H1 (cell line): ENCODE results near the gene PDX1. TPM values are rescaled to one million over a fixed set of nuclear protein-coding genes. Genes with fewer than 3 reads are reported as not detected.

Source experiments
- TEAD4 ChIP-seq: IDR thresholded peaks from 2 replicates; pipeline ENCODE4 v1.6.1; 2012; ENCODE audit warnings: low read depth, low read length, inconsistent platforms, mixed read lengths
- ZNF274 ChIP-seq: IDR thresholded peaks from 2 replicates; pipeline ENCODE4 v1.7.0; 2012; ENCODE audit warnings: low read length, borderline replicate concordance; ENCODE audit errors: extremely low read depth
- polyA plus RNA-seq, 7 experiments: library from polyadenylated mRNA; depleted of rRNA in 3 of 7; stranded (reverse) in 5 of 7; unstranded in 2 of 7; fragments of >200 nt in 5 of 7; fragments of 200-250 nt in 2 of 7; gene quantifications; 1 replicate in 5 of 7; 2 replicates in 1 of 7; 4 replicates in 1 of 7; pipeline versions ENCODE4 v1.2.1 to v1.2.3, GENCODE V29; 2011 to 2013; ENCODE audit warnings: missing spikeins in 2 of 7, mixed read lengths in 2 of 7
- total RNA-seq: library from RNA; stranded (reverse); fragmentation: NEBNext Ultra II Directional; extraction: Animal tissue kit (Norgen Biotek cat#: 25700); gene quantifications from 2 replicates; pipeline ENCODE4 v1.2.1, GENCODE V29; 2021
- TF ChIP-seq, protein P1 (sequence below): fragments of 300-600 bp; sonication (generic); IDR thresholded peaks from 2 replicates; pipeline ENCODE4 v1.7.1; 2012; ENCODE audit warnings: low read length, moderate library complexity, mild to moderate bottlenecking, inconsistent platforms; ENCODE audit not compliant: insufficient replicate concordance
- TF ChIP-seq, protein P2 (sequence below): IDR thresholded peaks from 2 replicates; pipeline ENCODE4 v1.6.1; 2012; ENCODE audit warnings: low read length, inconsistent platforms

The PDX1 gene
- total and polyA plus RNA-seq, 2 of the 8 experiments (the other 6 are each of a cell fraction or from before 2014, with no cell fraction given), result not detected

GRCh38 chr13:27933118-27933517, 13.3 kb downstream of the PDX1 start (continued):
- TF ChIP-seq TEAD4 (no peak), ZNF274 (no peak)
- TF ChIP-seq, protein P1, sequence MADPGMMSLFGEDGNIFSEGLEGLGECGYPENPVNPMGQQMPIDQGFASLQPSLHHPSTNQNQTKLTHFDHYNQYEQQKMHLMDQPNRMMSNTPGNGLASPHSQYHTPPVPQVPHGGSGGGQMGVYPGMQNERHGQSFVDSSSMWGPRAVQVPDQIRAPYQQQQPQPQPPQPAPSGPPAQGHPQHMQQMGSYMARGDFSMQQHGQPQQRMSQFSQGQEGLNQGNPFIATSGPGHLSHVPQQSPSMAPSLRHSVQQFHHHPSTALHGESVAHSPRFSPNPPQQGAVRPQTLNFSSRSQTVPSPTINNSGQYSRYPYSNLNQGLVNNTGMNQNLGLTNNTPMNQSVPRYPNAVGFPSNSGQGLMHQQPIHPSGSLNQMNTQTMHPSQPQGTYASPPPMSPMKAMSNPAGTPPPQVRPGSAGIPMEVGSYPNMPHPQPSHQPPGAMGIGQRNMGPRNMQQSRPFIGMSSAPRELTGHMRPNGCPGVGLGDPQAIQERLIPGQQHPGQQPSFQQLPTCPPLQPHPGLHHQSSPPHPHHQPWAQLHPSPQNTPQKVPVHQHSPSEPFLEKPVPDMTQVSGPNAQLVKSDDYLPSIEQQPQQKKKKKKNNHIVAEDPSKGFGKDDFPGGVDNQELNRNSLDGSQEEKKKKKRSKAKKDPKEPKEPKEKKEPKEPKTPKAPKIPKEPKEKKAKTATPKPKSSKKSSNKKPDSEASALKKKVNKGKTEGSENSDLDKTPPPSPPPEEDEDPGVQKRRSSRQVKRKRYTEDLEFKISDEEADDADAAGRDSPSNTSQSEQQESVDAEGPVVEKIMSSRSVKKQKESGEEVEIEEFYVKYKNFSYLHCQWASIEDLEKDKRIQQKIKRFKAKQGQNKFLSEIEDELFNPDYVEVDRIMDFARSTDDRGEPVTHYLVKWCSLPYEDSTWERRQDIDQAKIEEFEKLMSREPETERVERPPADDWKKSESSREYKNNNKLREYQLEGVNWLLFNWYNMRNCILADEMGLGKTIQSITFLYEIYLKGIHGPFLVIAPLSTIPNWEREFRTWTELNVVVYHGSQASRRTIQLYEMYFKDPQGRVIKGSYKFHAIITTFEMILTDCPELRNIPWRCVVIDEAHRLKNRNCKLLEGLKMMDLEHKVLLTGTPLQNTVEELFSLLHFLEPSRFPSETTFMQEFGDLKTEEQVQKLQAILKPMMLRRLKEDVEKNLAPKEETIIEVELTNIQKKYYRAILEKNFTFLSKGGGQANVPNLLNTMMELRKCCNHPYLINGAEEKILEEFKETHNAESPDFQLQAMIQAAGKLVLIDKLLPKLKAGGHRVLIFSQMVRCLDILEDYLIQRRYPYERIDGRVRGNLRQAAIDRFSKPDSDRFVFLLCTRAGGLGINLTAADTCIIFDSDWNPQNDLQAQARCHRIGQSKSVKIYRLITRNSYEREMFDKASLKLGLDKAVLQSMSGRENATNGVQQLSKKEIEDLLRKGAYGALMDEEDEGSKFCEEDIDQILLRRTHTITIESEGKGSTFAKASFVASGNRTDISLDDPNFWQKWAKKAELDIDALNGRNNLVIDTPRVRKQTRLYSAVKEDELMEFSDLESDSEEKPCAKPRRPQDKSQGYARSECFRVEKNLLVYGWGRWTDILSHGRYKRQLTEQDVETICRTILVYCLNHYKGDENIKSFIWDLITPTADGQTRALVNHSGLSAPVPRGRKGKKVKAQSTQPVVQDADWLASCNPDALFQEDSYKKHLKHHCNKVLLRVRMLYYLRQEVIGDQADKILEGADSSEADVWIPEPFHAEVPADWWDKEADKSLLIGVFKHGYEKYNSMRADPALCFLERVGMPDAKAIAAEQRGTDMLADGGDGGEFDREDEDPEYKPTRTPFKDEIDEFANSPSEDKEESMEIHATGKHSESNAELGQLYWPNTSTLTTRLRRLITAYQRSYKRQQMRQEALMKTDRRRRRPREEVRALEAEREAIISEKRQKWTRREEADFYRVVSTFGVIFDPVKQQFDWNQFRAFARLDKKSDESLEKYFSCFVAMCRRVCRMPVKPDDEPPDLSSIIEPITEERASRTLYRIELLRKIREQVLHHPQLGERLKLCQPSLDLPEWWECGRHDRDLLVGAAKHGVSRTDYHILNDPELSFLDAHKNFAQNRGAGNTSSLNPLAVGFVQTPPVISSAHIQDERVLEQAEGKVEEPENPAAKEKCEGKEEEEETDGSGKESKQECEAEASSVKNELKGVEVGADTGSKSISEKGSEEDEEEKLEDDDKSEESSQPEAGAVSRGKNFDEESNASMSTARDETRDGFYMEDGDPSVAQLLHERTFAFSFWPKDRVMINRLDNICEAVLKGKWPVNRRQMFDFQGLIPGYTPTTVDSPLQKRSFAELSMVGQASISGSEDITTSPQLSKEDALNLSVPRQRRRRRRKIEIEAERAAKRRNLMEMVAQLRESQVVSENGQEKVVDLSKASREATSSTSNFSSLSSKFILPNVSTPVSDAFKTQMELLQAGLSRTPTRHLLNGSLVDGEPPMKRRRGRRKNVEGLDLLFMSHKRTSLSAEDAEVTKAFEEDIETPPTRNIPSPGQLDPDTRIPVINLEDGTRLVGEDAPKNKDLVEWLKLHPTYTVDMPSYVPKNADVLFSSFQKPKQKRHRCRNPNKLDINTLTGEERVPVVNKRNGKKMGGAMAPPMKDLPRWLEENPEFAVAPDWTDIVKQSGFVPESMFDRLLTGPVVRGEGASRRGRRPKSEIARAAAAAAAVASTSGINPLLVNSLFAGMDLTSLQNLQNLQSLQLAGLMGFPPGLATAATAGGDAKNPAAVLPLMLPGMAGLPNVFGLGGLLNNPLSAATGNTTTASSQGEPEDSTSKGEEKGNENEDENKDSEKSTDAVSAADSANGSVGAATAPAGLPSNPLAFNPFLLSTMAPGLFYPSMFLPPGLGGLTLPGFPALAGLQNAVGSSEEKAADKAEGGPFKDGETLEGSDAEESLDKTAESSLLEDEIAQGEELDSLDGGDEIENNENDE, result no peak
- TF ChIP-seq, protein P2, sequence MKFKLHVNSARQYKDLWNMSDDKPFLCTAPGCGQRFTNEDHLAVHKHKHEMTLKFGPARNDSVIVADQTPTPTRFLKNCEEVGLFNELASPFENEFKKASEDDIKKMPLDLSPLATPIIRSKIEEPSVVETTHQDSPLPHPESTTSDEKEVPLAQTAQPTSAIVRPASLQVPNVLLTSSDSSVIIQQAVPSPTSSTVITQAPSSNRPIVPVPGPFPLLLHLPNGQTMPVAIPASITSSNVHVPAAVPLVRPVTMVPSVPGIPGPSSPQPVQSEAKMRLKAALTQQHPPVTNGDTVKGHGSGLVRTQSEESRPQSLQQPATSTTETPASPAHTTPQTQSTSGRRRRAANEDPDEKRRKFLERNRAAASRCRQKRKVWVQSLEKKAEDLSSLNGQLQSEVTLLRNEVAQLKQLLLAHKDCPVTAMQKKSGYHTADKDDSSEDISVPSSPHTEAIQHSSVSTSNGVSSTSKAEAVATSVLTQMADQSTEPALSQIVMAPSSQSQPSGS, result no peak
